MG63 (cell line): ENCODE results near the gene NPHS1. TPM values are rescaled to one million over a fixed set of nuclear protein-coding genes. Genes with fewer than 3 reads are reported as not detected.

Source experiments
- total RNA-seq: library from RNA; depleted of rRNA; stranded (reverse); fragments of >200 nt; shearing (Covaris generic); gene quantifications from 2 replicates; pipeline ENCODE4 v1.2.3, GENCODE V29; 2014; ENCODE audit warnings: low replicate concordance; rRNA removed

Gene NPHS1
- total RNA-seq, 1 experiment from 2014 or later = not detected

Other genes starting within 250 kb of the NPHS1 start
- gene HAUS5, start 239.8 kb downstream of the NPHS1 start, total RNA-seq = 12.8 and 18.2 TPM in 2 replicates
- 103 and 144 TPM in 2 replicates for gene RBM42, start 223.5 kb downstream of the NPHS1 start, total RNA-seq
- gene ETV2, start 210.8 kb downstream of the NPHS1 start, total RNA-seq = not detected in 2 replicates
- 377 and 417 TPM in 2 replicates for gene COX6B1, start 204.2 kb downstream of the NPHS1 start, total RNA-seq
- gene UPK1A, start 186.0 kb downstream of the NPHS1 start, total RNA-seq = not detected in 2 replicates
- not detected in 2 replicates for gene ZBTB32, start 147.9 kb downstream of the NPHS1 start, total RNA-seq
- gene KMT2B, start 134.5 kb downstream of the NPHS1 start, total RNA-seq = 2.3 and 6.0 TPM in 2 replicates
- gene IGFLR1, start 110.1 kb downstream of the NPHS1 start, total RNA-seq = 0.27 and 2.4 TPM in 2 replicates
- gene U2AF1L4, start 107.1 kb downstream of the NPHS1 start, total RNA-seq = 16.3 and 19.8 TPM in 2 replicates
- 37.6 and 76.2 TPM in 2 replicates for gene PSENEN, start 106.9 kb downstream of the NPHS1 start, total RNA-seq
- 2.4 and 4.1 TPM in 2 replicates for gene LIN37, start 103.9 kb downstream of the NPHS1 start, total RNA-seq
- gene HSPB6, start 95.5 kb downstream of the NPHS1 start, total RNA-seq = not detected in 2 replicates
- gene PROSER3, start 94.3 kb downstream of the NPHS1 start, total RNA-seq = 0.47 and 8.9 TPM in 2 replicates
- 0.42 and 1.6 TPM in 2 replicates for gene ARHGAP33, start 76.9 kb downstream of the NPHS1 start, total RNA-seq
- gene PRODH2, start 39.7 kb downstream of the NPHS1 start, total RNA-seq = not detected in 2 replicates
- gene KIRREL2, start 4.4 kb upstream of the NPHS1 start, total RNA-seq = 0.15 and 0.43 TPM in 2 replicates
- 19.1 and 32.5 TPM in 2 replicates for gene APLP1, start 16.1 kb upstream of the NPHS1 start, total RNA-seq
- gene NFKBID, start 48.0 kb upstream of the NPHS1 start, total RNA-seq = 0.81 and 2.1 TPM in 2 replicates
- gene HCST, start 50.0 kb upstream of the NPHS1 start, total RNA-seq = not detected in 2 replicates
- not detected in 2 replicates for gene TYROBP, start 55.8 kb upstream of the NPHS1 start, total RNA-seq
- gene LRFN3, start 83.9 kb upstream of the NPHS1 start, total RNA-seq = 2.3 and 2.9 TPM in 2 replicates
- gene SDHAF1, start 142.7 kb upstream of the NPHS1 start, total RNA-seq = 46.1 and 77.8 TPM in 2 replicates
- 0.22 and 0.23 TPM in 2 replicates for gene SYNE4, start 156.3 kb upstream of the NPHS1 start, total RNA-seq
- gene ALKBH6, start 161.7 kb upstream of the NPHS1 start, total RNA-seq = 25.1 and 26.1 TPM in 2 replicates
- not detected in 2 replicates for gene CLIP3, start 180.4 kb upstream of the NPHS1 start, total RNA-seq
- 0.72 and 2.1 TPM in 2 replicates for gene THAP8, start 201.8 kb upstream of the NPHS1 start, total RNA-seq
- gene WDR62, start 202.4 kb upstream of the NPHS1 start, total RNA-seq = 2.5 and 6.1 TPM in 2 replicates